NCI-H226 (cell line): Measurements from ENCODE around the gene LCMT2.
"Not testable (repeated sequence)": the region's sequence is repeated elsewhere in the genome, so short reads cannot be mapped to it uniquely, and the experiment has no call there.

ENCODE experiments used
- DNase-seq: peaks from one replicate; pipeline ENCODE4 v3.0.0-alpha.2; 2015

Gene LCMT2

GRCh38 chr15:43316016-43316970 is 14.1 kb downstream of the LCMT2 start:
- no peak for DNase-seq

- no peak for DNase-seq
These were observed 16.2 kb downstream of the LCMT2 start for GRCh38 chr15:43314171-43314570.

GRCh38 chr15:43312378-43312777 is 18.0 kb downstream of the LCMT2 start:
- DNase-seq: no peak

GRCh38 chr15:43302205-43302817 is 28.1 kb downstream of the LCMT2 start, which contains the start of gene TGM7:
Gene TGM7, minus strand, starts transcription at chr15:43302255.
- DNase-seq: no peak

- DNase-seq: no peak
These were observed 30.5 kb downstream of the LCMT2 start for GRCh38 chr15:43299884-43300283.

DNA sequence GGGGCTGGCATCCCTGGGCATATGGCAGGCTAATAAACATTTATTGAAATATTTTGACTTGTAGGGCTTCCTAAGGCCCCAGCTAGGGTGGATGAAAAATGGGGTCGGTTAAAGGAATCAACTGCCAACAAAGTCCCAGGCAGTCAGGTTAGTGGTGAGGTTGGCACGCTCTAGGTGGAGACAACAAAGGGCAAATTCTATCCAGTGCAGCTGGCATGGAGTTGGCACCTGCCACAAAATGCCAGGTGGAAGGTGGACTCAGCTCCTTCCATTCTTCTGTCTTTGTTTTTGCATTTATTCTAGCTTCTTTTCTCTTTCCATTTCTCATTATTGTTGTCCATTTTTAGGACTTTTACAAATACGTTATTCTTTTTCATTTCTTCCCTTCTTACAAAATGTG is 31.0 kb downstream of the LCMT2 start:
- DNase-seq: no peak

DNA sequence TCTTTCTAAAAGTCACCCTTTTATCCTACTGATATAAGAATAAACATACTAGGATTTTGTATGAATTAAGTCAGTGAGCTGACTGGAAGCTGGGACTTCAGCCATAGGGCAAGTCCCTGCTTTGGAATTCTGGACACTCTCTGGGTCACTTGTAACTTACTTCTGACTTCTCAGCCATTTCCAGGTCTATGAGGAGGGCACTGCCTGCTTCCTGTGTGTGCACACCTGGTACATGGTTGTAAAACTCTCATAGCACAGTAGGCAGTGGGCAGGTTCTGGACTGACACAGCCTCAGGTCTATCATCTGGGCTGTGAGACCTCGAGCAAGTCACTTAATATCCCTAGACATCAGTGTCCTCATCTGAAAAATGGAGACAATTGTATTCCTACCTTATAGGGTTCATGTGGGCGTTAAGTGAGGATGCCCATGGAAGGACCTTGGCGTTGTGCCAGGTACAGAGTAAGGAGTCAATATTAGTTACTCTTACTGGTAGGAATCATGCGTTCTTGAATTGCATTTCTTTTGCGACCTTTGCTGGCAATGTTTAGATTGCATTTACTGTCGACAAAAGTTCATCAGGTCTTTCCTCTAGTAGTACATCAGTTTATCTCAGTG is 36.2 kb downstream of the LCMT2 start:
- no peak for DNase-seq

DNA sequence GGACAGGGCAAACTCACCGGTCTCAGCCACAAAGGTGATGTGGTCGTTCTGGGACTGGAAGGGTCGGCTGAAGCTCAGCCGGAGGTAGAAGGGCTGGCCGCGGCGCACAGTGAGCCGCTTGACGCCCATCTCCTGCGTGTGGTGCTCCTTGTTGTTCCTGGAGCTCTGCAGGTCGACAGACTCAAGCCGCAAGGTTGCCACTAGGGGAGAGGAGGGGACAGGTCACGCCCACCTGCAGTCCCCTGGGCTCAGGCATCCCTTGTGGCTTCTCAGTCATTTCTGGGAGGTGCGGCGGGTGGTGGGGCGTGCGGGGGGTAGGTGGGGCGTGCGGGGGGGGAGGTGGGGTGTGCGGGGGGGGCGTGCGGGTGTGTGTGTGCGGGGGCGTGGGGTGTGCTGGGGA is 36.9 kb downstream of the LCMT2 start:
- no peak for DNase-seq

GRCh38 chr15:43292375-43293078 is 37.8 kb downstream of the LCMT2 start:
- DNase-seq: no peak

DNA sequence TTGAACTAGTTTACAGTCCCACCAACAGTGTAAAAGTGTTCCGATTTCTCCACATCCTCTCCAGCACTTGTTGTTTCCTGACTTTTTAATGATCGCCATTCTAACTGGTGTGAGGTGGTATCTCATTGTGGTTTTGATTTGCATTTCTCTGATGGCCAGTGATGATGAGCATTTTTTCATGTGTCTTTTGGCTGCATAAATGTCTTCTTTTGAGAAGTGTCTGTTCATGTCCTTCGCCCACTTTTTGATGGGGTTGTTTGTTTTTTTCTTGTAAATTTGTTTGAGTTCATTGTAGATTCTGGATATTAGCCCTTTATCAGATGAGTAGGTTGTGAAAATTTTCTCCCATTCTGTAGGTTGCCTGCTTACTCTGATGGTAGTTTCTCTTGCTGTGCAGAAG is 40.7 kb downstream of the LCMT2 start:
- DNase-seq: not testable (repeated sequence)

GRCh38 chr15:43287254-43287653 is 43.1 kb downstream of the LCMT2 start:
- no peak for DNase-seq

- no peak for DNase-seq
These were observed 44.3 kb downstream of the LCMT2 start for GRCh38 chr15:43286074-43286473.

DNA sequence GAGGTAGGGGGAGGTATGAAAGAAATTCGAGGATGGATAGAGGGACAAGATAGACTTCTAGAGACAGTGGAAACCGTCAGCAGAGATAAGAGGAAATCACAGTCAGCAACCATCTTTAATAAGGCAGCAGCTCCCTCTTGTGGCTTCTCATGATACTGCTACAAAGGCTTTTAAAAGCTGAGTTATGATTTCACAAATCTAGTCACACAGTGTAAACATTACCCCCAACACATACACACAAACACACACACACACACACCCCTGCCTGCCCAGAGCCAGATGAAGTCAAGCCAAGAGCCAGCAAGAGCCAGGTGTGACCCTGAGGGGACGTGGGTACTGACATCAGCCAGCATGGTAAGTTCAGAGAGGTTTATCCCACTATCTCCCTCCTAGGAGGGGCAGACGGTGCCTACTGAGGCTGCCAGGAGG is 44.8 kb downstream of the LCMT2 start:
- no peak for DNase-seq

GRCh38 chr15:43283526-43283925 is 46.8 kb downstream of the LCMT2 start:
- DNase-seq: no peak

- DNase-seq: no peak
These were observed 48.3 kb downstream of the LCMT2 start for GRCh38 chr15:43281926-43282602.

GRCh38 chr15:43280996-43281395 is 49.4 kb downstream of the LCMT2 start:
- DNase-seq: no peak

DNA sequence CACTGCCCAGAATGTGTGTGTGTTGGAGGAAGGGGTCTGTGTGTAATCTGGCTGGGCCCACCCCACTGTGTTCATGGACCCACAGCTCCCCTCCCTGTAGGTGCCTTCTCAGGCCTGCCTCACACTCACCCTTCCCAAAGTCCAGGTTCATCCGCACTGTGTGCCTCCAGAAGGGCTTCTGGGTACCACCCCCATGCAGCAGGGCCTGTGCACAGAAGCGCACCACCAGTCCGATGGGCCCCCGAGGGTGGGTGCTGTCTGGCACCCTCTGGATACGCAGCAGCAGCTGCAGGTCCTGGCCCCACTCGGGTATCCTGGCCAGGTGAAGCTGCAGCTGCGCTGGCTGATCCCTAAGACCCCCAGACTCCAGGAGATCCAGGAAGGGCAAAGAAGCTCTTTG is 50.9 kb downstream of the LCMT2 start:
- DNase-seq: no peak

DNA sequence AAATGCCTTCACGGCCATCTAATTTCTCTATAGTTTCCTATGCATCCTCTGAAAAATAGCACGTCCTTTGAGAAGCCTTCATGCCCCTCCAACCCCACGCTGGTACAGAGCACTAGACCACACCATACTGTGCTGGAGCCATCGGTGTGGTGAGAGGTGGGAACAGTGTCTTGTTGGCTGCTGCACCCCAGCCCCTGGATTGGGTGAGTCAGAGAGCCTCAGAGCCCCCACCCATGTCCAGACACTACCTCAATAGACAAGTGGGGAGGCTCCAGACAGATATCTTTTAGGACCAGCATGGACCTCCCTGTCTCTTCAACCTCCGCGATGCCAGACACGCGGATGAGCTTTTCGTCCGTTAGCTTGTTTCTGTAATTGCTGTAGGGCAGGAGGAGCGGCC is 51.5 kb downstream of the LCMT2 start:
- no peak for DNase-seq

DNA sequence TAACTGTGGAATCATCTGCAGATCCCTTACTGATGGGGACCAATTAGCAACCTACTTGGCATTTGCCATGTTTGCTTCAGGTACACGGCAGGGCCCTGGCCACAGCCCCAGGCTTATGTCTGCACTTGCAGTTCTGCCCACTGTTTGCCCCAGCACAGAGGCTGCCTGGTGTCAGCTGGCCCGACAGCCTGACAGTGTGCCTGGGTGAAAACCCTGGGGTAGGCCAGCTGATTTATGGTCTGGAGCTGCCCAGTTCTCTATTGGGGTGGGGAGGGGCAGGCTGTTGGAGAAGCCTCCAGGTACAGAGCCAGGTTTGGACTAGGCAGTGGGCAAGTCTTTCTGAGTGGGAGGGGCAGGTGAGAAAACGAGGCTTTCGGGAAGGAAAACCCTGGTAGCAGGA is 52.5 kb downstream of the LCMT2 start:
- DNase-seq: no peak

DNA sequence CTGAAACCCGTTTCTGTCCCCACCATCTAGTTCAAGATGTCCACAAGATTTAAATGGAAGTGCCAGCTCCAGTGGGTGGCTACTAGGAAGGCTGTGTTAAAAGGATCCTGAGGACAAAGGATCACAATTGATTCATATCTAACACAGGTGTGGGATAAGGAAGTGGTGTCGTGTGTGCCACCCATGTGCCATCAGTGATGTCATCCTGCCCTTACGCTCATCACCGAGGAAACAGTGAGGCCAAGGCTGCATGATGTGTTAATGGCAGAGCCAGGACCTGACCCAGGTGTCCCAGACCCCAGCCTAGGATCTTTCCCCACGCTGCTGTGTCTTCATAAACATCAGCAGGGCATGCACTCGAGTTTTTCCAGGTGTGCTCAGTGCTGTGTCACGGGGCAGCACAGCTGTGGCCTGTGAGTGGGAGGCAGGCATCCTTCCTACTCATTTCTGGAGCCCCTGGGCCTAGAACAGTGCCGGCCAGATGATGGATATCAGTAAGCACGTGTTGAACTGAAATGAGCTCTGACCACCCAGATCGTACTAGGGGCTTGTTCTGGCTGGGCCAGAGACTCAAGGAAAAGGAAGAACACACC is 53.0 kb downstream of the LCMT2 start:
- DNase-seq: no peak

DNA sequence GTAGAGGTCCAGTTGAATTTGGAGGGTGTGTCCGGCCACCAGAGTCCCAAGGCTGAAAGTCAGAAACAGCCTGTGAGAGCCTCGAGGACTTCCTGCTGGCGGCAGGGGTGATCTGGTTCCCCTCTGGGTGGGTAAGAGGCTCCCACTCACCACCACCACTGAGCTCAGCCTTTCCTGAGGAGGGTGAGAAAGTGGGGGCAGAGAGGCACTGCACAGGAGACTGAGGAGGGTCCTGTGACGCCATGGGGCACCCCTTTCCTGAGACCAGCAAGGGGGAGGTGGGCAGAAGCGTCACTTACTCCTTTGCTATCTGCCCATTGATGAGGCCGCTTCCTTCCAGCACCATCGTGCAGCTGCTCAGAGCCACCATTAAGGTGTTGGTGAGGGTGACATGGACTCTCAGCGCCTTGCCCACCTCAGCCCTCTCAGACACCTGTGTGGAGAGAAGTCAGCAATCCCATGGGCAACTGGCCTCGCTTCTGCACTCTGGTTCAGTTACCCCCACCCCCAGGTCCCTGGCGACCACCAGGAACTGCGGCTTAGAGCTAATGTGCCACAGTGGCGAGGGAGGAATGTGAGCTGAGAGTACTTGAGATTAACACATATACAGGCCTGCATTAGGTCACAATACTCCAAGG is 53.7 kb downstream of the LCMT2 start:
- no peak for DNase-seq
